HepG2 (cell line): ENCODE measurements around the gene RBM25. TPM values are rescaled to one million over a fixed set of nuclear protein-coding genes. Genes with fewer than 3 reads are reported as not detected.
A peak's percentile ranks its signal among the peaks of the same experiment; 100 is the strongest.

Source experiments
- ADNP ChIP-seq: sonication (generic); formaldehyde crosslinking; IDR thresholded peaks from 2 replicates; pipeline ENCODE4 v1.4.0; 2020; ENCODE audit warnings: missing genetic modification reagents
- ATF7-NPFF ChIP-seq: sonication (generic); formaldehyde crosslinking; IDR thresholded peaks from 2 replicates; pipeline ENCODE4 v1.8.1; 2023; ENCODE audit warnings: mild to moderate bottlenecking, low read depth, missing genetic modification reagents, moderate library complexity
- CEBPG ChIP-seq: IDR thresholded peaks from 2 replicates; pipeline ENCODE4 v1.6.1; 2016
- EP300 ChIP-seq, 3 experiments: sonication (generic) in 1 of 3; formaldehyde crosslinking in 1 of 3; IDR thresholded peaks; 2 replicates each; pipeline versions ENCODE4 v1.5.1 to v1.6.1; 2011 to 2020; ENCODE audit warnings: low read depth in 2 of 3, low read length in 2 of 3, borderline replicate concordance in 1 of 3, improper control_type of control experiment in 1 of 3, mild to moderate bottlenecking in 1 of 3, missing genetic modification reagents in 1 of 3, moderate library complexity in 1 of 3
- HIC2 ChIP-seq: sonication (generic); formaldehyde crosslinking; IDR thresholded peaks from 2 replicates; pipeline ENCODE4 v1.9.0; 2022; ENCODE audit warnings: low read depth, missing genetic modification reagents
- HNRNPH1 ChIP-seq: fragments of 200-400 bp; formaldehyde crosslinking; optimal IDR thresholded peaks from 2 replicates; pipeline ENCODE3; 2017; ENCODE audit warnings: mild to moderate bottlenecking, low read depth, low read length
- HOXA9 ChIP-seq: sonication (generic); formaldehyde crosslinking; IDR thresholded peaks from 2 replicates; pipeline ENCODE4 v1.8.1; 2022; ENCODE audit warnings: missing genetic modification reagents, mild to moderate bottlenecking, moderate library complexity, borderline replicate concordance
- KDM5B ChIP-seq: sonication (generic); formaldehyde crosslinking; IDR thresholded peaks from 2 replicates; pipeline ENCODE4 v1.4.0; 2020; ENCODE audit warnings: missing genetic modification reagents, mild to moderate bottlenecking, borderline replicate concordance
- KDM6A ChIP-seq: IDR thresholded peaks from 2 replicates; pipeline ENCODE4 v1.6.1; 2016; ENCODE audit warnings: low read depth
- PHF20 ChIP-seq: sonication (generic); formaldehyde crosslinking; IDR thresholded peaks from 2 replicates; pipeline ENCODE4 v1.5.0; 2020; ENCODE audit warnings: mild to moderate bottlenecking, missing genetic modification reagents
- POGZ ChIP-seq: sonication (generic); formaldehyde crosslinking; IDR thresholded peaks from 2 replicates; pipeline ENCODE4 v1.4.0; 2020; ENCODE audit warnings: mild to moderate bottlenecking, missing genetic modification reagents
- POLR2AphosphoS2 ChIP-seq: IDR thresholded peaks from 2 replicates; pipeline ENCODE4 v1.6.1; 2011; ENCODE audit warnings: low read depth, low read length, improper control_type of control experiment
- REXO4 ChIP-seq: sonication (generic); formaldehyde crosslinking; IDR thresholded peaks from 2 replicates; pipeline ENCODE4 v1.8.0; 2022; ENCODE audit warnings: missing genetic modification reagents, mild to moderate bottlenecking, borderline replicate concordance
- SSRP1 ChIP-seq: IDR thresholded peaks from 2 replicates; pipeline ENCODE4 v1.6.1; 2016; ENCODE audit warnings: control low read depth
- TEAD3 ChIP-seq: optimal IDR thresholded peaks from 2 replicates; pipeline ENCODE3; 2016; ENCODE audit warnings: borderline replicate concordance
- ZFP41 ChIP-seq: sonication (generic); formaldehyde crosslinking; IDR thresholded peaks from 2 replicates; pipeline ENCODE4 v1.4.0; 2020; ENCODE audit warnings: mild to moderate bottlenecking, missing genetic modification reagents, borderline replicate concordance
- ZNF17 ChIP-seq: sonication (generic); formaldehyde crosslinking; IDR thresholded peaks from 2 replicates; pipeline ENCODE4 v1.5.0; 2020; ENCODE audit warnings: mild to moderate bottlenecking, missing genetic modification reagents
- ZNF251 ChIP-seq: sonication (generic); formaldehyde crosslinking; IDR thresholded peaks from 2 replicates; pipeline ENCODE4 v1.9.0; 2021; ENCODE audit warnings: mild to moderate bottlenecking, missing genetic modification reagents
- ZNF709 ChIP-seq: sonication (generic); formaldehyde crosslinking; IDR thresholded peaks from 2 replicates; pipeline ENCODE4 v1.5.0; 2020; ENCODE audit warnings: mild to moderate bottlenecking, missing genetic modification reagents
- ZNF713 ChIP-seq: sonication (generic); formaldehyde crosslinking; IDR thresholded peaks from 2 replicates; pipeline ENCODE4 v1.4.0; 2020; ENCODE audit warnings: mild to moderate bottlenecking, missing genetic modification reagents
- ZNF792 ChIP-seq: IDR thresholded peaks from 2 replicates; pipeline ENCODE4 v1.6.1; 2016
- polyA plus RNA-seq, 8 experiments: library from polyadenylated mRNA; depleted of rRNA in 3 of 8; stranded (reverse) in 7 of 8; unstranded in 1 of 8; fragments of >200 nt; fragmentation: Illumina TruSeq in 4 of 8; extraction: Trizol in 4 of 8; gene quantifications; 2 replicates each; pipeline versions ENCODE4 v1.2.1 to v1.2.3, GENCODE V29; 2011 to 2016; ENCODE audit warnings: low read depth in 4 of 8, missing spikeins in 1 of 8, mixed read lengths in 1 of 8; ENCODE audit not compliant: insufficient read depth in 1 of 8
- total RNA-seq, 5 experiments: library from RNA; depleted of rRNA; stranded (reverse); fragments of >200 nt; fragmentation: Illumina TruSeq; extraction: Trizol; gene quantifications; 2 replicates each; pipeline ENCODE4 v1.2.3, GENCODE V29; 2016; ENCODE audit warnings: low read depth in 1 of 5
- TF ChIP-seq, protein P1 (sequence below): fragments of 450-650 bp; IDR thresholded peaks from 2 replicates; pipeline ENCODE4 v1.6.1; 2017
- TF ChIP-seq, protein P2 (sequence below): sonication (generic); formaldehyde crosslinking; IDR thresholded peaks from 2 replicates; pipeline ENCODE4 v1.9.0; 2021; ENCODE audit warnings: missing genetic modification reagents, mild to moderate bottlenecking, borderline replicate concordance
- TF ChIP-seq, protein P3 (sequence below): sonication (generic); formaldehyde crosslinking; IDR thresholded peaks from 2 replicates; pipeline ENCODE4 v1.8.0; 2022; ENCODE audit warnings: missing genetic modification reagents, mild to moderate bottlenecking, moderate library complexity, borderline replicate concordance

The RBM25 gene
- total and polyA plus RNA-seq, 2 of the 13 experiments (the other 11 are each of a cell fraction or from before 2014, with no cell fraction given), result 34.1 to 65.9 TPM

DNA sequence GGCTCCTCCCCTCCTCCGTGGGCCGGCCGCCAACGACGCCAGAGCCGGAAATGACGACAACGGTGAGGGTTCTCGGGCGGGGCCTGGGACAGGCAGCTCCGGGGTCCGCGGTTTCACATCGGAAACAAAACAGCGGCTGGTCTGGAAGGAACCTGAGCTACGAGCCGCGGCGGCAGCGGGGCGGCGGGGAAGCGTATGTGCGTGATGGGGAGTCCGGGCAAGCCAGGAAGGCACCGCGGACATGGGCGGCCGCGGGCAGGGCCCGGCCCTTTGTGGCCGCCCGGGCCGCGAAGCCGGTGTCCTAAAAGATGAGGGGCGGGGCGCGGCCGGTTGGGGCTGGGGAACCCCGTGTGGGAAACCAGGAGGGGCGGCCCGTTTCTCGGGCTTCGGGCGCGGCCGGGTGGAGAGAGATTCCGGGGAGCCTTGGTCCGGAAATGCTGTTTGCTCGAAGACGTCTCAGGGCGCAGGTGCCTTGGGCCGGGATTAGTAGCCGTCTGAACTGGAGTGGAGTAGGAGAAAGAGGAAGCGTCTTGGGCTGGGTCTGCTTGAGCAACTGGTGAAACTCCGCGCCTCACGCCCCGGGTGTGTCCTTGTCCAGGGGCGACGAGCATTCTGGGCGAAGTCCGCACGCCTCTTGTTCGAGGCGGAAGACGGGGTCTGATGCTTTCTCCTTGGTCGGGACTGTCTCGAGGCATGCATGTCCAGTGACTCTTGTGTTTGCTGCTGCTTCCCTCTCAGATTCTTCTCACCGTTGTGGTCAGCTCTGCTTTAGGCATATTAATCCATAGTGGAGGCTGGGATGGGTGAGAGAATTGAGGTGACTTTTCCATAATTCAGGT lies 78.3 kb downstream of the RBM25 start, which contains the start of gene PSEN1 (continued):
- TF ChIP-seq ADNP (CRISPR knock-in tag) (no peak), ZNF17 (CRISPR knock-in tag) (no peak), POGZ (CRISPR knock-in tag) (peak; percentile 78), REXO4 (no peak), EP300 (IDR thresholded peaks at IDR 0.05; ENCODE audit: low read depth in 2 of 2, low read length in 2 of 2) (no peak), EP300 (CRISPR knock-in tag; IDR thresholded peaks at IDR 0.05; ENCODE audit: borderline replicate concordance) (no peak), ATF7-NPFF (CRISPR knock-in tag) (no peak), HIC2 (CRISPR knock-in tag) (peak; percentile 44; the same call in 1 of the 2 replicates), ZNF713 (CRISPR knock-in tag) (no peak), HNRNPH1 (no peak), PHF20 (CRISPR knock-in tag) (no peak), KDM6A (no peak), ZNF709 (CRISPR knock-in tag) (no peak), HOXA9 (CRISPR knock-in tag) (no peak), CEBPG (CRISPR knock-in tag) (no peak), TEAD3 (peak; percentile 41), POLR2AphosphoS2 (no peak), KDM5B (CRISPR knock-in tag) (peak; percentile 65; the same call in 1 of the 2 replicates), ZFP41 (CRISPR knock-in tag) (0 out of 2 replicates have a peak, but pooled peaks have one; percentile 29), ZNF251 (no peak), ZNF792 (CRISPR knock-in tag) (no peak), SSRP1 (CRISPR knock-in tag) (0 out of 2 replicates have a peak, but pooled peaks have one; percentile 47)
- TF ChIP-seq, protein P1, sequence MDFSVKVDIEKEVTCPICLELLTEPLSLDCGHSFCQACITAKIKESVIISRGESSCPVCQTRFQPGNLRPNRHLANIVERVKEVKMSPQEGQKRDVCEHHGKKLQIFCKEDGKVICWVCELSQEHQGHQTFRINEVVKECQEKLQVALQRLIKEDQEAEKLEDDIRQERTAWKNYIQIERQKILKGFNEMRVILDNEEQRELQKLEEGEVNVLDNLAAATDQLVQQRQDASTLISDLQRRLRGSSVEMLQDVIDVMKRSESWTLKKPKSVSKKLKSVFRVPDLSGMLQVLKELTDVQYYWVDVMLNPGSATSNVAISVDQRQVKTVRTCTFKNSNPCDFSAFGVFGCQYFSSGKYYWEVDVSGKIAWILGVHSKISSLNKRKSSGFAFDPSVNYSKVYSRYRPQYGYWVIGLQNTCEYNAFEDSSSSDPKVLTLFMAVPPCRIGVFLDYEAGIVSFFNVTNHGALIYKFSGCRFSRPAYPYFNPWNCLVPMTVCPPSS, result no peak
- TF ChIP-seq, protein P2, sequence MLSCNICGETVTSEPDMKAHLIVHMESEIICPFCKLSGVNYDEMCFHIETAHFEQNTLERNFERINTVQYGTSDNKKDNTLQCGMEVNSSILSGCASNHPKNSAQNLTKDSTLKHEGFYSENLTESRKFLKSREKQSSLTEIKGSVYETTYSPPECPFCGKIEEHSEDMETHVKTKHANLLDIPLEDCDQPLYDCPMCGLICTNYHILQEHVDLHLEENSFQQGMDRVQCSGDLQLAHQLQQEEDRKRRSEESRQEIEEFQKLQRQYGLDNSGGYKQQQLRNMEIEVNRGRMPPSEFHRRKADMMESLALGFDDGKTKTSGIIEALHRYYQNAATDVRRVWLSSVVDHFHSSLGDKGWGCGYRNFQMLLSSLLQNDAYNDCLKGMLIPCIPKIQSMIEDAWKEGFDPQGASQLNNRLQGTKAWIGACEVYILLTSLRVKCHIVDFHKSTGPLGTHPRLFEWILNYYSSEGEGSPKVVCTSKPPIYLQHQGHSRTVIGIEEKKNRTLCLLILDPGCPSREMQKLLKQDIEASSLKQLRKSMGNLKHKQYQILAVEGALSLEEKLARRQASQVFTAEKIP (CRISPR knock-in tag), result no peak
- TF ChIP-seq, protein P3, sequence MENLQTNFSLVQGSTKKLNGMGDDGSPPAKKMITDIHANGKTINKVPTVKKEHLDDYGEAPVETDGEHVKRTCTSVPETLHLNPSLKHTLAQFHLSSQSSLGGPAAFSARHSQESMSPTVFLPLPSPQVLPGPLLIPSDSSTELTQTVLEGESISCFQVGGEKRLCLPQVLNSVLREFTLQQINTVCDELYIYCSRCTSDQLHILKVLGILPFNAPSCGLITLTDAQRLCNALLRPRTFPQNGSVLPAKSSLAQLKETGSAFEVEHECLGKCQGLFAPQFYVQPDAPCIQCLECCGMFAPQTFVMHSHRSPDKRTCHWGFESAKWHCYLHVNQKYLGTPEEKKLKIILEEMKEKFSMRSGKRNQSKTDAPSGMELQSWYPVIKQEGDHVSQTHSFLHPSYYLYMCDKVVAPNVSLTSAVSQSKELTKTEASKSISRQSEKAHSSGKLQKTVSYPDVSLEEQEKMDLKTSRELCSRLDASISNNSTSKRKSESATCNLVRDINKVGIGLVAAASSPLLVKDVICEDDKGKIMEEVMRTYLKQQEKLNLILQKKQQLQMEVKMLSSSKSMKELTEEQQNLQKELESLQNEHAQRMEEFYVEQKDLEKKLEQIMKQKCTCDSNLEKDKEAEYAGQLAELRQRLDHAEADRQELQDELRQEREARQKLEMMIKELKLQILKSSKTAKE (CRISPR knock-in tag), result no peak
